HG03175 (cell line): ENCODE results near the gene VKORC1.

Source experiments
- ATAC-seq: cut with Tn5 transposase; IDR thresholded peaks from one replicate; pipeline ENCODE4 v1.9.1; 2021; ENCODE audit warnings: mild to moderate bottlenecking, moderate library complexity; ENCODE audit not compliant: unreplicated experiment

The VKORC1 gene

DNA sequence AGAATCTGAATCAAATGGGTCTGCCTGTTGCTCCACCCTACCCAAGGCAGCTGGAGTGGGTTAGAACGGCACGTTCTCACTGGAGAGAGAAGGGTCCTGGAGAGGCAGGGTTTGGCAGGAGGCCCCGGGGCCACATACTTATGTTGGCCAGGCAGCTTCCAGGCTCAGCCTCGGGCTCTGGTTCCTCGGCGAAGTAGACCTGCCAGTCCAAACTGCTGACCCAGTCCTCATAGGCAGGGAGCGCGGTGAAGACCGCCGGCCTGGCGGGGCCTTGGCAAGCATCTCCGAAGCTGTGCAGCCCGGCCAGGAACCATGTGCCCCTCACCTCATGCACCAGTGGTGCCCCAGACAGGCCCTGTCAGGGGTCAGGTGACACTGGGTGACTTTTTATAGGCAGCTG lies 10.6 kb downstream of the VKORC1 start:
- no peak for ATAC-seq

- ATAC-seq, result no peak
These were observed 11.0 kb downstream of the VKORC1 start for GRCh38 chr16:31083556-31083955.

- ATAC-seq, result no peak
These were observed 11.5 kb downstream of the VKORC1 start for GRCh38 chr16:31083081-31083480.

DNA sequence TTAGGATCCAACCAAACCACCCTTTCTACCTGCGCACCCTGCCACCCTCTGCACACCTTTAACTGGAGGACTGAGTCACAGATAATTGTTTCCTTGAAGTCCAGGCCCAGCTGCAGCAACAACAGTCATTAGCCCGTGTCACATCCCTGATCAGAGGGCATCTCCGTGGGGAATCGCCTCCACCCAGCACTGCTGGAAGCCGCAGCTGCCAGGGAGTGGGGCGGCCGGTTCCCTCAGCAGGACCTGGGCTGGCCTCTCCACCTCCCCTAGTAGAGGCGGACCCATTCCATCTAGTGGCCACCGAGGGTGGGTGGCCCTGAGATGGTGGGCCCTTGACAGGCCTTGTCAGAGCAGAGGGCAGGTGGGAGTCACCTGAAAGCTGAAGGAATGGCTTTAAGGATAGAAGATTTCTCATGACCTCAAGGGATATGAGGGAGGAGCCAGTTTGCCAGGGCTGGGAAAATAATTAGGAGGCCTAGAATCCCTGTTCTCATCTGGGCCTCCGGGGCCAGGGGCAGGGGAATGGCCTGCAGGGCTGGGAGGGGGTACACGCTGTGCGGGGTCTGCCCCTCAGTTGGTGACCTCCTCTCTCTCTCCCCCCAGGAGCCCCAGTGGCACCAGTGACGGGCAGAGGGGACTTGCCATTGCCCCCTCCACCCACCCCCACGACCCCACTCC lies 12.1 kb downstream of the VKORC1 start:
- no peak for ATAC-seq

DNA sequence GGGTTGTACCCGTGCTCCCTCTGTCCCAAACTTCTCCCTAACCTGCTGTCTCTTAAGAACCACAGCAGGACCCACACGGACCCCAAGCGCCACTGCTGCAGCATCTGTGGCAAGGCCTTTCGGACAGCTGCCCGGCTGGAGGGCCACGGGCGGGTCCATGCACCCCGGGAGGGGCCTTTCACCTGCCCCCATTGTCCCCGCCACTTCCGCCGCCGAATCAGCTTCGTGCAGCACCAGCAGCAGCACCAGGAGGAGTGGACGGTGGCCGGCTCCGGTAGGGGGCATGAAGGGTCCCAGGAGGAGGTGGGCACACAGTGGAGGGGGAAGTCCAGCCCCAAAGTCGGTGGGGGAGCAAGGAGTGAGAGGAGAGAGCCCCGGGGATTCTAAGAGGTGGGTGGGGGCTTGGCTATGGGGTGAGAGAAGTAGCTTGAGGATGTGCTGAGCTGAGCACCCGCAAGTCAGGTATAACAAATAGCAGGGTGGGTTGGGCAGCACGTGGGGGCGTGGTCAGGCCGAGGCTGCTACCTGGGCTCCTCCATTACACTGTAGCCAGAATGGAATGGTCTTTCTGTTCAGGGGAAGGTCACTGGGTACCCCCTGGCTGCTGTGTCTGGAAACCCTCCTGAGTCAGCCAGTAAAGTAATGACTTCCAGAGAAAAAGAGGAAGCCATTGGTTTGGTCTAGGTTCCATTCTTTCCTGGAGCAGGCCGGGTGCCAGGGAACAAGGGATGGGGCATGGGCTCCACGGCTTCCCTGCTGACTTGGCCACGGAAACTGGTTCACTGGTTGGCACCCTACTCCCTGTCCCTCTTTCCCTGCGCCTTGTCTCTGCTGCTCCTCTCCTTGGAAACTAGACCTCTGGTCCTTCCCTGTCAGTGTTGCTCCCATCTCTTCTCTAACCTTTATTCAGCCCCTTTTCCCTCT lies 12.9 kb downstream of the VKORC1 start:
- ATAC-seq, result no peak

GRCh38 chr16:31080756-31081419 lies 13.7 kb downstream of the VKORC1 start:
- ATAC-seq, result no peak

GRCh38 chr16:31080035-31080629 lies 14.5 kb downstream of the VKORC1 start:
- no peak for ATAC-seq

- ATAC-seq, result no peak
These were observed 15.2 kb downstream of the VKORC1 start for GRCh38 chr16:31079342-31079944.

DNA sequence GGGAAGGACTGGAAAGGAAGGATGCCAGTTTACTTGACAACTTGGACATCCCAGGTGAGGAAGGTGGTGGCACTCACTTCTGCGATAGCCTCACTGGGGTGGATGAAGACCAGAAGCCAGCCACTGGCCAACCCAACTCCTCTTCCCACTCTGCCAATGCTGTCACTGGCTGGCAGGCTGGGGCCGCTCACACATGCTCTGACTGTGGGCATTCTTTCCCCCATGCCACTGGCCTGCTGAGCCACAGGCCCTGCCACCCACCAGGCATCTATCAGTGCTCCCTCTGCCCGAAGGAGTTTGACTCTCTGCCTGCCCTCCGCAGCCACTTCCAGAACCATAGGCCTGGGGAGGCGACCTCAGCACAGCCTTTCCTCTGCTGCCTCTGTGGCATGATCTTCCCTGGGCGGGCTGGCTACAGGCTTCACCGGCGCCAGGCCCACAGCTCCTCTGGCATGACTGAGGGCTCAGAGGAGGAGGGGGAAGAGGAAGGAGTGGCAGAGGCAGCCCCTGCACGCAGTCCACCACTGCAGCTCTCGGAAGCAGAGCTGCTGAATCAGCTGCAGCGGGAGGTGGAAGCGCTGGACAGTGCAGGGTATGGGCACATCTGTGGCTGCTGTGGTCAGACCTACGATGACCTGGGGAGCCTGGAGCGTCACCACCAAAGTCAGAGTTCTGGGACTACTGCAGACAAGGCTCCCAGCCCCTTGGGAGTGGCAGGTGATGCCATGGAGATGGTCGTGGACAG lies 15.8 kb downstream of the VKORC1 start:
- no peak for ATAC-seq

DNA sequence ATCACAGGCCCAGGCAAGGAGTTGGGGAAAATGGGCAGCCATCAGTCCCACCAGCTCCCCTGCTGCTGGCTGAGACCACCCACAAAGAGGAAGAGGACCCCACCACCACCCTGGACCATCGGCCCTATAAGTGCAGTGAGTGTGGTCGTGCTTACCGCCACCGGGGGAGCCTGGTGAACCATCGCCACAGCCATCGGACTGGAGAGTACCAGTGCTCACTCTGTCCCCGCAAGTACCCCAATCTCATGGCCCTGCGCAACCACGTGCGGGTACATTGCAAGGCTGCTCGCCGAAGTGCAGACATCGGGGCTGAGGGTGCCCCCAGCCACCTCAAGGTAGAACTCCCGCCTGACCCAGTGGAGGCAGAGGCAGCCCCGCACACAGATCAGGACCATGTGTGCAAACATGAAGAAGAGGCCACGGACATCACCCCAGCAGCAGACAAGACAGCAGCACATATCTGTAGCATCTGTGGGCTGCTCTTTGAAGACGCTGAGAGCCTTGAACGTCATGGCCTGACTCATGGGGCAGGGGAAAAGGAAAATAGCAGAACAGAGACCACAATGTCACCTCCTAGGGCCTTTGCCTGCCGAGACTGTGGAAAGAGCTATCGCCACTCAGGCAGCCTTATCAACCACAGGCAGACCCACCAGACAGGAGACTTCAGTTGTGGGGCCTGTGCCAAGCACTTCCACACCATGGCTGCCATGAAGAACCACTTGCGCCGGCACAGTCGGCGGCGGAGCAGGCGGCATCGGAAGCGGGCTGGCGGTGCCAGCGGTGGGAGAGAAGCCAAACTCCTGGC lies 16.8 kb downstream of the VKORC1 start:
- no peak for ATAC-seq

DNA sequence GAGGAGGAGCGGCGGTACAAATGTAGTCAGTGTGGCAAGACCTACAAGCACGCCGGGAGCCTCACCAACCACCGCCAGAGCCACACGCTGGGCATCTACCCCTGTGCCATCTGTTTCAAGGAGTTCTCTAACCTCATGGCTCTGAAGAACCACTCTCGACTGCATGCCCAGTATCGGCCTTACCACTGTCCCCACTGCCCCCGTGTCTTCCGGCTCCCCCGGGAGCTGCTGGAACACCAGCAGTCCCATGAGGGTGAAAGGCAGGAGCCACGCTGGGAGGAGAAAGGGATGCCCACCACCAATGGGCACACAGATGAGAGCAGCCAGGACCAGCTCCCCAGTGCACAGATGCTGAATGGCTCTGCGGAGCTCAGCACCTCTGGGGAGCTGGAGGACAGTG lies 17.6 kb downstream of the VKORC1 start:
- no peak for ATAC-seq

GRCh38 chr16:31076319-31076718 lies 18.3 kb downstream of the VKORC1 start:
- ATAC-seq, result no peak

DNA sequence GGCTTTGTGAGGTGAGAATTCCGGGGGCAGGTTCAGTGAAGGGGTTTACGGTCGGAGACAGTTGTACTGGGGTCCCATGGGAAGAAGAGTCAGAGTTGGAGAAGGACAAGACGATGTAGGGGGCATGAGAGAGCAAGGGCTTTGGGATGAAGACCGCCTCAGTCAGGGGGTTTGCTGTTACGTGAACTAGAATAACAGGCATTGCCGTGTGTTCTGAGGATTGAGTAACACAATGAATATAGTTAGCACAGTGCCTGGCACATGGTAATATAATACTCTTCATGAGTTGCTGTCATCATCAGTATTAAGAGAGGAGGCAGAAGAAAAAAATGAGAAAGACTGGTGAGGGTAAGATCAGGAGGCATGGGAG lies 19.8 kb downstream of the VKORC1 start:
- no peak for ATAC-seq

- ATAC-seq, result peak; percentile 70
These were observed 20.4 kb downstream of the VKORC1 start, which contains the start of the genes ZNF646 and ZNF668 for GRCh38 chr16:31073970-31074813. Gene ZNF646 (plus strand): TSS chr16:31074422. CDS start chr16:31076325, 1,903 bp downstream. Gene ZNF668 (minus strand): TSS chr16:31074240. CDS start chr16:31064459, 9,781 bp downstream.

- ATAC-seq, result peak; percentile 56
These were observed 21.2 kb downstream of the VKORC1 start for GRCh38 chr16:31073142-31073969.

- ATAC-seq, result peak; percentile 3
These were observed 22.0 kb downstream of the VKORC1 start for GRCh38 chr16:31072540-31073141.

GRCh38 chr16:31071861-31072260 lies 22.7 kb downstream of the VKORC1 start:
- ATAC-seq, result no peak
